GM21717 (cell line): Measurements from ENCODE around the gene TRPT1.
"Not testable (repeated sequence)": the region's sequence is repeated elsewhere in the genome, so short reads cannot be mapped to it uniquely, and the experiment has no call there.

Experiments
- ATAC-seq: cut with Tn5 transposase; IDR thresholded peaks from one replicate; pipeline ENCODE4 v1.9.1; 2021; ENCODE audit warnings: mild to moderate bottlenecking, moderate library complexity; ENCODE audit not compliant: unreplicated experiment

The TRPT1 gene

GRCh38 chr11:64258946-64259532, 33.1 kb upstream of the TRPT1 start:
- ATAC-seq = no peak

GRCh38 chr11:64258356-64258755, 32.4 kb upstream of the TRPT1 start:
- no peak for ATAC-seq

- ATAC-seq = no peak
Observed at GRCh38 chr11:64256300-64256699, 30.3 kb upstream of the TRPT1 start.

- ATAC-seq = no peak
Observed at GRCh38 chr11:64255135-64256128, 29.4 kb upstream of the TRPT1 start.

- no peak for ATAC-seq
Observed at GRCh38 chr11:64254326-64254725, 28.3 kb upstream of the TRPT1 start.

GRCh38 chr11:64253481-64253880, 27.5 kb upstream of the TRPT1 start:
- no peak for ATAC-seq

- no peak for ATAC-seq
Observed at GRCh38 chr11:64253043-64253442, 27.1 kb upstream of the TRPT1 start.

GRCh38 chr11:64252003-64252872, 26.3 kb upstream of the TRPT1 start:
- ATAC-seq = no peak

- no peak for ATAC-seq
Observed at GRCh38 chr11:64251753-64252002, 25.7 kb upstream of the TRPT1 start.

GRCh38 chr11:64251016-64251752, 25.2 kb upstream of the TRPT1 start, which contains the start of gene PLCB3:
TSS of gene PLCB3 (plus strand) at chr11:64251530. CDS start at chr11:64251650, 120 bp downstream.
- no peak for ATAC-seq

GRCh38 chr11:64250415-64251015, 24.5 kb upstream of the TRPT1 start:
- ATAC-seq = no peak

GRCh38 chr11:64249563-64250414, 23.8 kb upstream of the TRPT1 start:
- no peak for ATAC-seq

GRCh38 chr11:64249038-64249437, 23.1 kb upstream of the TRPT1 start:
- ATAC-seq = no peak

- no peak for ATAC-seq
Observed at GRCh38 chr11:64248578-64248977, 22.6 kb upstream of the TRPT1 start.

- no peak for ATAC-seq
Observed at GRCh38 chr11:64247729-64248531, 21.9 kb upstream of the TRPT1 start.

- no peak for ATAC-seq
Observed at GRCh38 chr11:64246871-64247728, 21.1 kb upstream of the TRPT1 start, which contains the start of gene PPP1R14B. TSS of gene PPP1R14B (minus strand) at chr11:64246943. CDS start at chr11:64246673, 270 bp downstream.

GRCh38 chr11:64246621-64246870, 20.6 kb upstream of the TRPT1 start:
- ATAC-seq = not testable (repeated sequence)
